ENCODE data around the gene MPP1.

MPP1 gene

DNA sequence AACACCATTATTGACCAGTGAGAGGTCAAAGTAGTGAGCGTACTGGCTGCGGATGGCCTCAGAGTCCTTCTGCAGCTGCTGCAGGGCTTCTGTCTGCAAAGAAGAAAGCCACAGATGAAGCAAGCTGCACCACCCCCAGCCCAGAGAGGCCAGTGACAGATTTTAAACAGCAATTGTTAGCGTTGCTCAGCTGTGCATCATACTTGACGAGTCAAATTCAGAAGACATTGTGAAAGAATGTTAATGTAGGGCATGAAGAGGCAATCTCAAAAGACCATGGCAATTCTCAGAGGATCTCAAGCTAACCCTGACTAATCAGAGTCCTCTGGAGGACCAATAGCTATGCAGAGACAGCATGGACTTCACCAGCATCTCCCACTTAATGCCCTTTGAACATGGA is 26.0 kb downstream of the MPP1 start:
- Histone ChIP-seq H3K4ac (ENCODE audit: low read depth in 1 of 2, low read length in 2 of 2) (no peak overlapping the region), H3K79me1 (replicated peaks; ENCODE audit: low read length, poor library complexity, severe bottlenecking) (no peaks in the 10 kb centered on the region), H3K36me3 (ENCODE audit: control insufficient read depth in 1 of 2, insufficient read depth in 2 of 2, low read depth in 1 of 2, low read length in 2 of 2) (peaks cover 31 to 40% of the 10 kb centered on the region in 2 experiments), H3K27me3 (ENCODE audit: control insufficient read depth in 1 of 2, insufficient read depth in 1 of 2, low read length in 2 of 2) (no peaks in the 10 kb centered on the region), H2AFZ (ENCODE audit: low read depth, low read length) (no peak overlapping the region), H4K8ac (ENCODE audit: low read length) (no peak overlapping the region), H3K27ac (ENCODE audit: low read length, poor library complexity, severe bottlenecking) (no peak overlapping the region), H3K14ac (ENCODE audit: low read length in 2 of 2) (no peak overlapping the region), H3K4me1 (ENCODE audit: control insufficient read depth, insufficient read depth, low read depth, low read length) (no peaks in the 10 kb centered on the region), H3K18ac (ENCODE audit: low read depth in 1 of 2, low read length in 2 of 2) (no peak overlapping the region), H3K4me2 (ENCODE audit: low read length, poor library complexity, severe bottlenecking) (no peak overlapping the region), H3K9me3 (ENCODE audit: control insufficient read depth, low read length) (no peaks in the 10 kb centered on the region), H3K4me3 (ENCODE audit: insufficient read depth in 1 of 2, low read depth in 1 of 2, low read length in 2 of 2) (peak overlapping the region in 1 of 2 experiments; percentile 40), H4K91ac (ENCODE audit: low read length) (no peak overlapping the region), H3K9ac (ENCODE audit: low read length) (no peak overlapping the region), H2AK5ac (ENCODE audit: low read length, severe bottlenecking) (no peak overlapping the region), H2BK120ac (ENCODE audit: low read depth, low read length) (no peak overlapping the region), H3K23ac (ENCODE audit: low read length in 2 of 2) (no peak overlapping the region), H2BK15ac (ENCODE audit: low read depth, poor library complexity, severe bottlenecking) (no peak overlapping the region), H2BK12ac (ENCODE audit: low read length in 2 of 2) (no peak overlapping the region), H2BK5ac (ENCODE audit: low read depth, low read length, poor library complexity, severe bottlenecking) (no peak overlapping the region)
- 93% methylated on average over 2 of the region's 4 CpGs for WGBS
- peak; percentile 55 for DNase-seq

DNA sequence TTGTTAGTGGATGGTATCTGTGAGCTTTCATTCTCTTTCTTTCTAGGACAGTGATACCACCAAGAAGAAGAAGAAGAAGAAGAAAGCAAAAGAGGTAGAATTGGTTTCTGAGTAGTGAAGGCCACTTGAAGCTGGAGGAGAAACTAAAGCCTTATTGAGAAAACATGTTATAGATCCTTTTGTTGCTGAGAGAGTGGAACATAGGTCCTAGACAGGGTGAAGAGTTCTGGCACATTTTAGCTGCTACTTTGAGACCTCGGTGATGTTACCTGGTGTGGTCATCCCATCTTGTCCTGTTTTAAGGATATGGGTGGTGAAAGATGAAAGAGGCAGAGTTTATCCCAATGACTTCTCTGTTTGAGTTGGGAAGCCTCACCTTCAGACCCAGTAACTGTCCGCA is 28.5 kb downstream of the MPP1 start:
- Histone ChIP-seq H3K9ac (ENCODE audit: low read length) (no peak overlapping the region), H3K23ac (ENCODE audit: low read length in 2 of 2) (no peak overlapping the region), H4K91ac (ENCODE audit: low read length) (no peak overlapping the region), H2AFZ (ENCODE audit: low read depth, low read length) (no peak overlapping the region), H2BK120ac (ENCODE audit: low read depth, low read length) (no peak overlapping the region), H2BK12ac (ENCODE audit: low read length in 2 of 2) (no peak overlapping the region), H3K27me3 (ENCODE audit: control insufficient read depth in 1 of 2, insufficient read depth in 1 of 2, low read length in 2 of 2) (no peaks in the 10 kb centered on the region), H3K4ac (ENCODE audit: low read depth in 1 of 2, low read length in 2 of 2) (no peak overlapping the region), H2AK5ac (ENCODE audit: low read length, severe bottlenecking) (no peak overlapping the region), H3K18ac (ENCODE audit: low read depth in 1 of 2, low read length in 2 of 2) (no peak overlapping the region), H3K79me1 (replicated peaks; ENCODE audit: low read length, poor library complexity, severe bottlenecking) (peaks cover 1% of the 10 kb centered on the region), H3K4me1 (ENCODE audit: control insufficient read depth, insufficient read depth, low read depth, low read length) (no peaks in the 10 kb centered on the region), H3K27ac (ENCODE audit: low read length, poor library complexity, severe bottlenecking) (no peak overlapping the region), H2BK15ac (ENCODE audit: low read depth, poor library complexity, severe bottlenecking) (no peak overlapping the region), H3K14ac (ENCODE audit: low read length in 2 of 2) (no peak overlapping the region), H3K4me3 (ENCODE audit: insufficient read depth in 1 of 2, low read depth in 1 of 2, low read length in 2 of 2) (no peak overlapping the region), H3K9me3 (ENCODE audit: control insufficient read depth, low read length) (no peaks in the 10 kb centered on the region), H2BK5ac (ENCODE audit: low read depth, low read length, poor library complexity, severe bottlenecking) (no peak overlapping the region), H3K4me2 (ENCODE audit: low read length, poor library complexity, severe bottlenecking) (no peak overlapping the region), H4K8ac (ENCODE audit: low read length) (no peak overlapping the region), H3K36me3 (ENCODE audit: control insufficient read depth in 1 of 2, insufficient read depth in 2 of 2, low read depth in 1 of 2, low read length in 2 of 2) (peaks cover 48 to 50% of the 10 kb centered on the region in 2 experiments)
- WGBS: 100% methylated on average over 1 of the region's 2 CpGs
- DNase-seq: no peak

DNA sequence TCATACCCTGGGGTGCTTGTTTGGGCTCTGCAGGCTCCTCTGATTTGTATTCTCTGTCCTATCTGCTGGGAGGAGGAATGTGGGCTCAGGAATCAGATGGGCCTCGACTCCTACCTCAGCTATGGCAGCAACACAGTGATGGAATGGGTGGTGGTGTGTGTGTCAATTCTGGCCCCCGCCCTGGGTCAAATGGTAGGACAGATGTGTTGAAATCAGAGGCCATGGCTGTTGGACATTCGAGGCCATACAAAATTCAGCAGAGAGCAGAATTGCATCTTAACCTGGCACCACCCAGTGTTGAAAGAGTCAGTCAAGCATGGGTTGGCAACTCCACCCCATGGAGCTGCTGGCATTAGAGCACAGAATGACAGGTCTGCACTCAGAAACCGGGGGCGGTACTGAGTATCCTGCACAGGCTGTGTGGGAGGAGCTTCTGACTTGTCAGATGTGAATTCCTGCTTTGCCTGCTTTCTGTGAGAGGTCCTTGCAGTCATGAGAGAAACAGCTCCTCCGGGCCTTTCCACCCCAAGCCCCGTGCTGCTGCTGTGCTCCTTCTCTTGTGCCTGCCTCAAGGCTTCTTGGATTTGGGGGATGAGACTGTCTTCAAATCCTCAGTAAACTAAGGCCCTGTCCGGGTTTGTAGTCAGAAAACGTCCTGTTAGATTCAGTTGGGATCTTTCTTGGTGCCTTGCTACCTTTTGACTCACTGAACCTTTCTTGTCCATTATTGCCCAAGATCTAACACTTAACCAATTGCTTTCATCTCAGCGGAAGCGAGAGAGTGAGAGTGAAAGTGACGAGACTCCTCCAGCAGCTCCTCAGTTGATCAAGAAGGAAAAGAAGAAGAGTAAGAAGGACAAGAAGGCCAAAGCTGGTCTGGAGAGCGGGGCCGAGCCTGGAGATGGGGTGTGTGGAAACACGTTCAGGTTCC is 29.6 kb downstream of the MPP1 start:
- Histone ChIP-seq H4K91ac (ENCODE audit: low read length) (no peak overlapping the region), H3K27ac (ENCODE audit: low read length, poor library complexity, severe bottlenecking) (no peak overlapping the region), H3K27me3 (ENCODE audit: control insufficient read depth in 1 of 2, insufficient read depth in 1 of 2, low read length in 2 of 2) (no peaks in the 10 kb centered on the region), H3K79me1 (replicated peaks; ENCODE audit: low read length, poor library complexity, severe bottlenecking) (peaks cover 1% of the 10 kb centered on the region), H3K4ac (ENCODE audit: low read depth in 1 of 2, low read length in 2 of 2) (no peak overlapping the region), H3K23ac (ENCODE audit: low read length in 2 of 2) (no peak overlapping the region), H3K9me3 (ENCODE audit: control insufficient read depth, low read length) (no peaks in the 10 kb centered on the region), H3K4me3 (ENCODE audit: insufficient read depth in 1 of 2, low read depth in 1 of 2, low read length in 2 of 2) (no peak overlapping the region), H3K4me1 (ENCODE audit: control insufficient read depth, insufficient read depth, low read depth, low read length) (no peaks in the 10 kb centered on the region), H3K14ac (ENCODE audit: low read length in 2 of 2) (no peak overlapping the region), H3K36me3 (ENCODE audit: control insufficient read depth in 1 of 2, insufficient read depth in 2 of 2, low read depth in 1 of 2, low read length in 2 of 2) (peaks cover 43 to 59% of the 10 kb centered on the region in 2 experiments), H2AK5ac (ENCODE audit: low read length, severe bottlenecking) (no peak overlapping the region), H2BK120ac (ENCODE audit: low read depth, low read length) (no peak overlapping the region), H2AFZ (ENCODE audit: low read depth, low read length) (no peak overlapping the region), H2BK12ac (ENCODE audit: low read length in 2 of 2) (no peak overlapping the region), H2BK5ac (ENCODE audit: low read depth, low read length, poor library complexity, severe bottlenecking) (no peak overlapping the region), H2BK15ac (ENCODE audit: low read depth, poor library complexity, severe bottlenecking) (no peak overlapping the region), H3K4me2 (ENCODE audit: low read length, poor library complexity, severe bottlenecking) (no peak overlapping the region), H4K8ac (ENCODE audit: low read length) (no peak overlapping the region), H3K9ac (ENCODE audit: low read length) (no peak overlapping the region), H3K18ac (ENCODE audit: low read depth in 1 of 2, low read length in 2 of 2) (no peak overlapping the region)
- 94% methylated on average over 15 of the region's 15 CpGs for WGBS
- no peak for DNase-seq

DNA sequence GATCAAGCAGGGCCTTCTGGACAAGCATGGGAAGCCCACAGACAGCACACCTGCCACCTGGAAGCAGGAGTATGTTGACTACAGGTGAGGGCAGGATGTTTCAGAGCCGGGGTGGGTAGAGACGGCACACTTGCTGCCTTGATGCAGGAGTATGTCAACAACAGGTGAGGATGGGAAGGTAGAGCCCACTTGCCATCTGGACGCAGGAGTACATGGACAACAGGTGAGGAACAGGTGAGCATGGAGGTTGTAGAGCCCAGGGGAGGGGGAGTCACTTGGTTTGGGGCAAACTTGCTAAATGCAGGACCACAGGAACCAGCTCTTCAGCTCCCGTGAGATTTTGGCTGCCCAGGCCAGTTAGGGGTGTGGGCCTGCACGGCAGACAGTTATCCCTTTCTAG is 30.7 kb downstream of the MPP1 start:
- H3K4me1 ChIP-seq (ENCODE audit: control insufficient read depth, insufficient read depth, low read depth, low read length): no peaks in the 10 kb centered on the region
- H2BK12ac ChIP-seq (ENCODE audit: low read length in 2 of 2): no peak overlapping the region
- H3K79me1 ChIP-seq (replicated peaks; ENCODE audit: low read length, poor library complexity, severe bottlenecking): peaks cover 4% of the 10 kb centered on the region
- H3K9me3 ChIP-seq (ENCODE audit: control insufficient read depth, low read length): no peaks in the 10 kb centered on the region
- H3K14ac ChIP-seq (ENCODE audit: low read length in 2 of 2): no peak overlapping the region
- H3K27me3 ChIP-seq (ENCODE audit: control insufficient read depth in 1 of 2, insufficient read depth in 1 of 2, low read length in 2 of 2): no peaks in the 10 kb centered on the region
- H4K8ac ChIP-seq (ENCODE audit: low read length): no peak overlapping the region
- no peak overlapping the region for H3K4me3 ChIP-seq (ENCODE audit: insufficient read depth in 1 of 2, low read depth in 1 of 2, low read length in 2 of 2)
- no peak overlapping the region for H2BK5ac ChIP-seq (ENCODE audit: low read depth, low read length, poor library complexity, severe bottlenecking)
- no peak overlapping the region for H3K4me2 ChIP-seq (ENCODE audit: low read length, poor library complexity, severe bottlenecking)
- no peak overlapping the region for H3K27ac ChIP-seq (ENCODE audit: low read length, poor library complexity, severe bottlenecking)
- H3K23ac ChIP-seq (ENCODE audit: low read length in 2 of 2): no peak overlapping the region
- H3K36me3 ChIP-seq (ENCODE audit: control insufficient read depth in 1 of 2, insufficient read depth in 2 of 2, low read depth in 1 of 2, low read length in 2 of 2): peaks cover 50 to 66% of the 10 kb centered on the region in 2 experiments
- no peak overlapping the region for H2BK120ac ChIP-seq (ENCODE audit: low read depth, low read length)
- H3K18ac ChIP-seq (ENCODE audit: low read depth in 1 of 2, low read length in 2 of 2): no peak overlapping the region
- no peak for DNase-seq
- no peak overlapping the region for H3K9ac ChIP-seq (ENCODE audit: low read length)
- H2BK15ac ChIP-seq (ENCODE audit: low read depth, poor library complexity, severe bottlenecking): no peak overlapping the region
- WGBS: 97% methylated on average over 3 of the region's 5 CpGs
- no peak overlapping the region for H2AK5ac ChIP-seq (ENCODE audit: low read length, severe bottlenecking)
- H4K91ac ChIP-seq (ENCODE audit: low read length): no peak overlapping the region
- H3K4ac ChIP-seq (ENCODE audit: low read depth in 1 of 2, low read length in 2 of 2): no peak overlapping the region
- H2AFZ ChIP-seq (ENCODE audit: low read depth, low read length): no peak overlapping the region

Measured in mesenchymal stem cell (in vitro differentiated cells and primary cell).